ENCODE results near the gene PEAR1.

GRCh38 chr1:156845953-156846545, 47.5 kb upstream of the PEAR1 start:
- TF ChIP-seq, protein P1, sequence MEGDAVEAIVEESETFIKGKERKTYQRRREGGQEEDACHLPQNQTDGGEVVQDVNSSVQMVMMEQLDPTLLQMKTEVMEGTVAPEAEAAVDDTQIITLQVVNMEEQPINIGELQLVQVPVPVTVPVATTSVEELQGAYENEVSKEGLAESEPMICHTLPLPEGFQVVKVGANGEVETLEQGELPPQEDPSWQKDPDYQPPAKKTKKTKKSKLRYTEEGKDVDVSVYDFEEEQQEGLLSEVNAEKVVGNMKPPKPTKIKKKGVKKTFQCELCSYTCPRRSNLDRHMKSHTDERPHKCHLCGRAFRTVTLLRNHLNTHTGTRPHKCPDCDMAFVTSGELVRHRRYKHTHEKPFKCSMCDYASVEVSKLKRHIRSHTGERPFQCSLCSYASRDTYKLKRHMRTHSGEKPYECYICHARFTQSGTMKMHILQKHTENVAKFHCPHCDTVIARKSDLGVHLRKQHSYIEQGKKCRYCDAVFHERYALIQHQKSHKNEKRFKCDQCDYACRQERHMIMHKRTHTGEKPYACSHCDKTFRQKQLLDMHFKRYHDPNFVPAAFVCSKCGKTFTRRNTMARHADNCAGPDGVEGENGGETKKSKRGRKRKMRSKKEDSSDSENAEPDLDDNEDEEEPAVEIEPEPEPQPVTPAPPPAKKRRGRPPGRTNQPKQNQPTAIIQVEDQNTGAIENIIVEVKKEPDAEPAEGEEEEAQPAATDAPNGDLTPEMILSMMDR (IDR thresholded peaks at IDR 0.05): no peak
- no peak for TF ChIP-seq POLR2A (IDR thresholded peaks at IDR 0.05)
